ENCODE data around the gene RASAL2. TPM values are rescaled to one million over a fixed set of nuclear protein-coding genes. Genes with fewer than 3 reads are reported as not detected.

RASAL2 gene
- total RNA-seq, result 45.8 TPM
- long read RNA-seq, full-length matches to known transcripts, result 1 of 52 reads
- long read RNA-seq, partial matches to known transcripts, result 23 of 52 reads
- long read RNA-seq, other reads (novel, unspliced or antisense), result 28 of 52 reads

DNA sequence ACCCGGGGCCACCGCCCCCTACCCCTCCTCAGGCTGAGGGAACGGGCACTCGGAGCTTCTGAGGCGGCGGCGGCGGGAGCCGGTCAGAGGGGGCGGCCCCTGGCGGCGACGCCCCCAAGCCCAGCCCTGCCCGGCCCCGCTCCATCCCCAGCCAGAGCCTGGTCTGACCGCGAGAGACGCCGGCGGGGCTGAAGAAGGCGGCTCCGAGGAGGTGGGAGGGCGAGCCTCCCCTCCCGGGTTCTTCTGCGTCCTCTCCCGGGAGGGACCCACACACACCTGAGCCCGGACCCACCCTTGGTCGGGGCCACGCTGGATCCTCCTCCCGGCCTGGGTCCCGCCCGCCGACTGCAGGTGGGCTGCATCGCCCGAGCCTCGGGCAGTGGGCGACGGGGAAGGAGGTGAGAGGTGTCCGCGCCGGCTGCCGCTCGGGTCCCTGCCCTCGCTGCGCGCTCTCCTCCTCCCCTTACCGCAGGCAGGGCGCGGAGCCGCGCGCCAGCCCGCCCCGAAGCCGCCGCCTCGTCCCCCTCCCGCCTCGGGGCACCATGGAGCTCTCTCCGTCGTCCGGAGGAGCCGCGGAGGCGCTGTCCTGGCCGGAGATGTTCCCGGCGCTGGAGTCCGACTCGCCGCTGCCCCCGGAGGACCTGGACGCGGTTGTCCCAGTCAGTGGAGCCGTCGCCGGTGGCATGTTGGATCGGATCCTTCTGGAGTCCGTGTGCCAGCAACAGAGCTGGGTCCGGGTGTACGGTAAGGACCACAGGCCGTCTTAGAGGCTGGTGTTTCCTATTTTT, at the start of gene RASAL2:
RASAL2 (plus strand) TSS at position 154 of the 788 bp plus-strand sequence; CDS start at position 543, 389 bp downstream.
- intact Hi-C loops (cut with DNase I), result loop anchor here (2.0 to 5.0 kb wide), 4 partner anchors 35 to 98 kb away; no protein-coding TSS in a partner anchor

DNA sequence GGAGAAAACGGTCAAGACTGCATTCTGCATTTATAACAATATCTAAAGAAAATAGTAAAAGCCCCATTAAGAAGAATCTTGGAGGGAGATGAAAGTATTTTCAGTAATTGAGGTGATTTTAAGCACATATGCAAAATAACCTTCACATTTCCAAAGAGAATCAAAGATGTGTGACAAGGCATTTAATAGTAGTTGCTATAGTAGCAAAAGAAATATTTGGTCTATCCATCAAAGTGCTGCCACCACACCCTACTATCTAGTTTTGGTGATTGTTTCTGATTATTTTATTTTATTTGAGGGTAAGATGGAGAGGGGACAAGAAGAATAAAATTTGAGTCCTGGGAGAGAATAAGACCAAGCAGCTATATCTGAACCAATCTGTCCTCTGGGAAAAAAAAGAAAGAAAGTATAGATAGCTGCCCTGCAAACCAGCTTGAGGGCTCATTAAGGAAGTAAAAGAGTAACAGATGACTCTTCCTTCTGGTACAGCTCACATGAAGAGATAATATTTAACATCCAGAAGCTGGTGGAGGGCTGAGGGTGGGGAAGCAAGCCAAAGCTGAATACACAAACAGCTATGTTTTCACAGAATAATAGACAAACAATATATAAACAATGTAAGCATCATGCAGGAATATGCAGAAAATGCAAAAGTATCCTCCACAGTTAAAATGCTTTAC, 47.2 kb upstream of the RASAL2 start:
- intact Hi-C loops (cut with DNase I), result no loop called here
- no peak for DNase-seq (ENCODE audit: low spot score)

More for the DNA sequence above, at the start of gene RASAL2:
- DNase-seq (ENCODE audit: low spot score), result peak; percentile 81

DNA sequence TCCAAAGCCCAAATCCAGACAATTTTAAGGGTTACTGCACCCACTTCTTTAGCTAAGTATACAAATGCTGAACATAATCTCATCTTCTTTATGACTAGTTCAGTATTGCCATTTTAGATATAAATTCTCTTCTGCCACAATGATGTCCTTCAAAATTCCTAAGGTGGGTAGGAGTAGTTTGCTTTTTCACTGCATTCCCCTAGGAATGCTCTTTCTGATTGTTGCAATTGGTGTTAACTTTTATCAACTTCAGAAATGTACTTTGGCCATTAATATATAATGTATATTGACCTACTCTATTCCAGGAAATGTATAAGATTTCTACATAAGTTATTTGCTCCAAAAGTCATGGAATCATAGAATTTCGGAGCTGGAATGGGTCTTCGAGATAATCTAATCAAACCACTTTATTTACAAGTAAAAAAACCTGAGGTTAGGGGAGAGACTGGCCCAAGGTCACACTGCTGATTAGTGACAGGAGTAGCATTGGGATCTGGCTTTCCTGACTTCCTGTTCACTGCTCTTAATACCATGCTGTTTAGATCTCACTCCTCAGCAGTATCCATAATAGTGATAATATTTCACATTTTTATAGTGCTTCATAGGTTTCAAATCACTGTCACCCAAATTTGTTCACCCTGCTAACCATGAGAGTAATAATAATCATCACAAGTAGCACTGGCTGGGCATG, 46.4 kb upstream of the RASAL2 start:
- intact Hi-C loops (cut with DNase I), result no loop called here
- no peak for DNase-seq (ENCODE audit: low spot score)

DNA sequence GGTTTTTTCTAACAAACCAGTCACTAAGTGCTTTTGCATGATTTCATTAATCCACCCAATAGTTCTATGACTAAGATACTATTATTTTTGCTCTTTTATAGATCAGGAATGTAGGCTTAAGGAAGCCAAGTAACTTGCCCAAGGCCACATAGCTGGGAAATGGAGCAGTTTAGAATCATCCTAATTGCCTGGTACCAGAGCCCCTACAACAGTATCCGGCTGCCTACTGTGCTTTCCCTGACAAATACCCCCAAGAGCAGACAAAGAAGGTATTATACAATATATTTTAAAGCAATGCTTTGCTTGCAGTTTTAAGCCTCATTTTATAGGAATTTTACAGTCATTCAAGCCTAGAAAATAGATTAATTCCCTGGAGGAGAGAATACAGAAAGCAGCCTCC, 45.5 kb upstream of the RASAL2 start:
- intact Hi-C loops (cut with DNase I), result no loop called here
- DNase-seq (ENCODE audit: low spot score), result no peak

DNA sequence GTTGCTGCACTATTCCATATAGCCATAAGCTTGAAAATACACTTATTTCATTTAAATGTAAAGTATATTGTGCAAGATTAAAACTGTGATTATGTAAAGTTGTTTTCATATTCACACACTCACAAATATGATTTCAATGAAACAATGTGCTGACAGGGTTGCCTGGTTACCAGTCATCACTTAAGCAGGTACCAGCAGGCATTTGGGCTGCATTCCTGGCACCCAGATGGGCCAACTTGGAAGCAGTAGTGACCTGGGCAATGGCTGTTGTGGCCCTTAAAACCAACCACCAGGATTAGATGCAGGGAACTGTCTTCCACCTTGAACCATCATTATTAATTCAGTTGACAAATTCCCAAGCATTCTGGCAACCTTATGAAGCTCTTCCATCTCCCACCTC, 45.0 kb upstream of the RASAL2 start:
- DNase-seq (ENCODE audit: low spot score), result no peak
- intact Hi-C loops (cut with DNase I), result no loop called here

DNA sequence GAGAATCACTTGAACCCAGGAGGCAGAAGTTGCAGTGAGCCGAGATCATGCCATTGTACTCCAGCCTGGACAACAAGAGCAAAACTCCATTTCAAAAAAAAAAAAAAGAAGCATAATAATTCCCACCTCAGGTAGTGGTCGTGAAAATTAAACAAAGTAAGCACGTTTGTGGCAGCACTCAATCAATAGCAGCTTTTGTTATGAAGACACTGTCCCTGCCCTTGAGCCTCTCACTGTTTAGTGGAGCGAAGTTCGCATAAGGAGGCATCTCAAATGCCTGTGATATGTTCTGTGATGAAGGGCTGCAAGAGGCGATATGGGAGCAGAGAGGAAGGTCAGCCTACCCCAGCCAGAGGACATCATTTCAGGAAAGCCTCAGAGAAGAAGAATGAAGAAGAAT, 43.8 kb upstream of the RASAL2 start:
- DNase-seq (ENCODE audit: low spot score), result no peak
- intact Hi-C loops (cut with DNase I), result loop anchor here (10.0 kb wide), 2 partner anchors 85 to 455 kb away; no protein-coding TSS in a partner anchor

DNA sequence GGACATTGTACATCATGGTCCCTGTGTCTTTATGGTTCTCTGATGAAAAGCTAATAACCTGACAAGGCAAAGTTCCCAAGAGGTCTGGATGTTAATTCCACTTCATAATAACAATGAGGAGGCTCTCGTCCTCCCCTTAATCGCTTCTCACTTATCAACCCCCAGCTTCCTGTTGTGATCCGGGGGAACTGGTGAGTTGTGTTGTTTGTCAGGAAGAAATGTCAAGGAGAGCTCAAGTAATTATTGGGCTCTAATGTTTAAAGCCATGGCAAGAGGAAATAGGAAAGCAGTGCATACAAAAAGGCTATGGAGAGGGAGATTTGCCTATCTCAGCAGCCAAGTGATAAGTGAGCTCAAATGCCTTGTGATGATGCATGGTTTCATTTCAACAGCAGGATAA, 42.8 kb upstream of the RASAL2 start:
- intact Hi-C loops (cut with DNase I), result loop anchor here (10.0 kb wide), 2 partner anchors 84 to 454 kb away; no protein-coding TSS in a partner anchor

DNA sequence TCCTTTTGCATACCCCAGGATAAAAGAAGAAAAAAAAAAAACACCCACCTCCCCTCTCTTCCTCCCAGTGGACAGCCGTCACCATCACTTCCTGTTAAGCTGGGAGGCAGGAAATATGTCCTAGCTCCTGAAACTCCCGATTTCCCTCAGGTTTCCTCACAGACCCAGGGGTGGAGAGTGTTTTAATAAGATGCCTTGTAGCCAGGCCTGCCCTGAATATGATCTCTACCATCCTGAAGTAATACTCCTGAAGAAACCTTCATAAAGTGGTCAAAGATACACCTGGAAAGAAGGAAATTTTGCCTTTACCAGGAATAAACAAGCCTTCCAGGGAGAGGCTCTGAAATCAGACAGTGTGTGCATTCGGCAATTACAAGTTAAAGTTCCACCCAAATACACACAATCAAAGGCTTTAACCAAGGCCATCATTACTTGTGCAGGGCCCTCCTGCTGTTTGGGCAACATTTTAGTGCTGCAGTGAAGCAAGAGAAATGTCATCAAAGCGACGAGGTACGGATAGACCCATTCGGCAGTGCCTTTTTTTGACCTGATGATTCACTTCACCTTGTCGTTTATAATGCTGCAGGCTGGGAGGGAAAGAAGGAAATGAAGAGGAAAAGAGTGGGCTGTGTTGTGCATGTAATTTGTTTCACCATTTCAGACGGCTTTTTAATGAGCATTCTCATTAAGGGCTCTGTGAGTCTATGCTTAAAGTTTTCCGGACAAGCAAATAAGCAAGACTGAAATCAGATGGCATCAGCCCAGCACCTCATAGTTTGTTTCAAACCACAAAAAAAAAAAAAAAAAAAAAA, 41.0 kb upstream of the RASAL2 start:
- DNase-seq (ENCODE audit: low spot score), result no peak
- intact Hi-C loops (cut with DNase I), result loop anchor here (10.0 kb wide), 2 partner anchors 82 to 452 kb away; no protein-coding TSS in a partner anchor

More for the DNA sequence above, 42.8 kb upstream of the RASAL2 start:
- DNase-seq (ENCODE audit: low spot score), result no peak

DNA sequence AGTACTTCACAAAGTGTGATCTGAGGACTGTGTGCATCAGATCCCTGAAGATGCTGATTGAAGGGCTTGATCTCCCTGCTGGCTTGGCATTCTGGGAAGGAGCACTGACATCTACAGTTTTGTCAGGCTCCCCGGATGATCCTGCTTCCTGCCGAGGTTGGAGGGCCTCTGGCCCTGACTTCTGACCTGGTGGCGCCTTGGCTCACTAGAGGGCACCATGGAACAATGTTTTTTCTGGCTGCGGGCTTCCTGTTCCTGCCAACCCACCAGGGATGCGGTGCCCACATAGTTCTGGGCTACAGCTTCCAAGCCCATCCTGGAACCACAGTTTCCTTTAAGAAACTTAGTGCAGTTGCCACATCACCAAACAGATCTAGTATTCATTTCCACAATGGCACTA, 38.8 kb upstream of the RASAL2 start:
- no peak for DNase-seq (ENCODE audit: low spot score)
- intact Hi-C loops (cut with DNase I), result loop anchor here (2.0 to 10.0 kb wide), 6 partner anchors 22 to 450 kb away; no protein-coding TSS in a partner anchor

DNA sequence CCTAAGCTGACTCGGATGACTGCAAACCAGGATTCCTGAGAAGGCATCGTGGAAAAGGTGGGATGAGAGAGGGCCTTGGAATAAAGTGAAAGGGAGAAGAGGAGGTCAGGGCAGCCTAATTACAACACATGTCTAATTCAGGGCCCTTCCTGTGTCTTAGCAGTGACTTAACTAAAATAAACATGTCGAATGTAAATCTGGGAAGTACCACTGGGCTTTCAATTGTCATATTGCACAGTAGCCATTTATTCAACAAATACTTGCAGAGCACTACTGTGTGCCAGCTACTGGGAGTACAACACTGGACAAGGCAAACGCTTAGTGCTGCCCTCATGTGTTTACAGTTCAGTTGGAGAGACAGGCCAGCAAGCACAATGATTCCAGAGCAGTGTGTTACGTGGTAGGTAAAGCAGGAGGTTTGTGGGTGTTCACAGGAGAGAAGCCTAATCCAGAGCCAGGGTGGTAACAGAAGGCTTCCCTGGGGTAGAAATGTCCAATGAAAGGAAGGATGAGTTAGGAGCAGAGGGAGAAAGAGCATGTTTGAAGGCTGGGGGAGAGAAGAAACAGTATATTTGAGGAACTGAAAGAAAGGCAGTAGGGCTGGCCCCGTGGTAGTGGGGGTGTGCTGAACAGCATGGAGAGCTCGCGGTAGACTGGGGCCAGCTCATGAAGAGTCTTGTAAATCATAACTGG, 38.0 kb upstream of the RASAL2 start:
- no peak for DNase-seq (ENCODE audit: low spot score)
- intact Hi-C loops (cut with DNase I), result loop anchor here (2.0 to 10.0 kb wide), 7 partner anchors 17 to 449 kb away; no protein-coding TSS in a partner anchor

DNA sequence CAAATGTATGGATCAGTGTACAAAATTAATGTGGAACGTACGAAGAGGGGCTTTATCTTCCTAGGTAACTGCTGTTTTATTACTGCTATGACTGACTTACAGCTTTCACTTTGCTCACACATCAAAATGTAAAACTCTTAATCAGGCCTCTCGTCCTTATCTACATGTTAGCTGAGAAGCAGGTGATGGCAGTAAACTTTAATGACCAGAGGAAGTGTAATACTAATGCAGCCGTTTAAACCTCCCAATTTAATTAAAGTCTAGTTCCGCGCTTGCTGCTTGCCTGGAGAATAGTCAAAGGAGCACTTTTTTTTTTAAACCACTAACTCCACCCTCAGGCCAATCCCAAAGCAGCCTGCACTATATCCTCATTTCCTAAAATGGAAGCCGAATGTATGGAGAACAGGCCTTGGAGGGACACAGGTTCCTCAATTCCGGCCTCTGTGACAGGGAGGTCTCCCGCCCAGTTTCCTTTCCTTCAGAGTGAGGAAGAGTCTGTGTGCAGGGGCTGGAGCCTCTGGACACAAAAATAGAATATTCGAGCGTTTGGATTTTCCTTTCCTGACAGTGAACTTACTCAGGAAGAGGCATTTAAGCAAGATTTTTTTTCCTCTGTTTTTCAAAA, 36.7 kb upstream of the RASAL2 start:
- intact Hi-C loops (cut with DNase I), result loop anchor here (2.0 to 10.0 kb wide), 6 partner anchors 18 to 448 kb away; no protein-coding TSS in a partner anchor
- no peak for DNase-seq (ENCODE audit: low spot score)

DNA sequence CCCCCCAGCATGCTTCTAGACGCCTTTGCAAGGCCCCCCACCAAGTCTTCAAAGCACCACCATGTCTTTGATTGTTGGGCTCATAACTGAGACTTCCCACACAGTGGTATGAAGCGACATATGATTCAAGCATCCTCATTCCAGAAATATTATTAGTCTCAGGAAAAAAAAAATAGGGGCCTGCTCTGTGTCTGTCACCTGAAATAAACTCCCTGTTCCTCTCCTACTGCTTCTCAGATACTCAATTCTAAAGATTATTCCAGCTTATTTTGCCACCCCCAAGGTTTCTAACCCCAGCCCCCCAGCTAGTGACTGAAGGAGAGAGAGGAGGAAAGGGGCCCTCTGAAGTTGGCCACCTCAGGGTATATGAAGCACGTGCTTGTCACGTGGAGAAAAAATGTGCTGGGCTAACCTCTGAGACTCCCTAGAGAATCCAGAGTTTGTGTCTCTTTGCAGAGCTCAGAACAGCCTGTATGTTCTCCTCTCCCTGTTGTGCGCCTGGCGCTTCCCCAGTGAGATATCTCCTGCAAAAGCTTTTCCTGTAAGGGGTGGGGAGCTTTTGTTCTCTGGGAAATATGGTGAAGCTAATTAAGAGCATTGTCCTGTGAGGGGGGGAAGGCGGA, 35.9 kb upstream of the RASAL2 start:
- intact Hi-C loops (cut with DNase I), result loop anchor here (2.0 to 10.0 kb wide), 7 partner anchors 19 to 447 kb away; no protein-coding TSS in a partner anchor
- DNase-seq (ENCODE audit: low spot score), result peak; percentile 84

DNA sequence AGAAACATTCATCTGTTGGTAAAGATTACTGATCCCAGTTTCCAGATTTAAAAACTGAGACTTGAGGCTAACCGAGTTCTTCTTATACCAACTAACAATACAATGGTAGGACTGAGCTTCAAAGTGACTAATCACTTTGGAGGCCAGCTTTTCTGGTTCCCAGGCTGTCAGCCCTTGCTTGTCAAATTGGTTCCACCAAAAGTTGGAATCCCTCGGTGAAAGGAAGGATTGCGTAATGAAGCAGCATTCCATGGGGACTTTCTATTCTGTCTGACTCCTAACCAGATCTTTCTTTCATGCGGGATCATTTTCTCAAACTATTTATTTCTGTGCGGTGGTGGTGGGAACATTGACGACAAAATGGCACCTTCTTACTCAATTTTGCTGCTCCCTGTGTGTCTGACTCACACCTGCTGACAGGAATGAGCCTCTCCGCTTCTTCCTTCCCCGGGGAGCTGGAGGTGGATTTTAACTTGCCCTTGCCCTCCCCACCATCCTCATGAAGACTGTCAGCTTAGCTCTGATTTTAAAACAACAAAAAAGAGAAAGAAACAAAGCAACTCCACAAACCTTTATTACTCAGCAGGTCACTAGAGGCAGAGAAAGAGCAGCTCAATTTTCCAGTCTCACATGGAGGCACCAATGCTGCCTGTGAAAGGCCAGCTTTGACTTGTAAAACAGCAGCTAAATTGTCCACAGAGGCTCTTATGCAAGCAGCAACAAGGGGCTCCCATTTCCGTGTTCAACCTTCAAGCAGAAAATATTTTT, 32.9 kb upstream of the RASAL2 start:
- DNase-seq (ENCODE audit: low spot score), result no peak
- intact Hi-C loops (cut with DNase I), result no loop called here

DNA sequence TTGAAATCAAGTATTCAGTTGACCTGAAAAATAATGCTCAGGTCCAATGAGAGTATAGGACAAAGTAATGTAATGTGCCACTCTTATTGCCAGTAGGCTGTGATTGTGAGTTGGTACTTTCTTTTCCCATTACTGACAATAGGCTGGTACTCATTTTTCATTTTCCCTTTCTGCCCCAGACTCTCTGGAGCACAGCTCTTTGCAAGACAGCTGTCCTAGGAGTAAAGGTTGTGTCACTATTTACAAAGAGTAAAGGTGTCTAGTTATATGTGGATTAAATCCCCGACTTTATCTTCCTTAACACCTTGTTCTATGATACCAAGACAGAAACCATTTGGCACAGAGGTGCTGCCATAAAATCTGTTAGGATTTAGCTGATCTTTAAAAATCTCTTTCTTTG, 32.3 kb upstream of the RASAL2 start:
- intact Hi-C loops (cut with DNase I), result no loop called here
- no peak for DNase-seq (ENCODE audit: low spot score)

DNA sequence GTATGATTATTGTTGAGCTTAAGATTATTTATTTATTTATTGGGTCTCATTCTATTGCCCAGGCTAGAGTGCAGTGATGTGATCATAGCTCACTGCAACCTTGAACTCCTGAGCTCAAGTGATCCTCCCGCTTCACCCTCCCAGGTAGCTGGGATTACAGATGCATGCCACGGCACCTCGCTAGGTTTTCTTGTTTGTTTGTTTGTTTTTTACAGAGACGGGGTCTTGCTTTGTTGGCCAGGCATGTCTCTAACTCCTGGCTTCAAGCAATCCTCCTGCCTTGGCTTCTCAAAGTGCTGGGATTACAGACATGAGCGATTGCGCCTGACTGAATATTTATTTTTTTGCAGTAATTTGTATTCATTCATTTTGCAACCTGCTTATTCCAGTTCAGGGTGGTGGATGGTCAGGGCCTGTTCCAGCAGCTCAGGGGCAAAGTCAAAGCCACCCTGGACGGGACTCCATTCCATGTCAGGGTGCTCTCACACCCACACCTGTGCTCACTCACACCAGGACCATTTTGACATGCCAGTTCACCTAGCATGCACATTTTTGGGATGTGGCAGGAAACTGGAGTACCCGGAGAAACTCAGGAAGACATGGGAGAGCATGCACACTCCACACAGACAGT, 29.6 kb upstream of the RASAL2 start:
- intact Hi-C loops (cut with DNase I), result no loop called here
- DNase-seq (ENCODE audit: low spot score), result no peak

DNA sequence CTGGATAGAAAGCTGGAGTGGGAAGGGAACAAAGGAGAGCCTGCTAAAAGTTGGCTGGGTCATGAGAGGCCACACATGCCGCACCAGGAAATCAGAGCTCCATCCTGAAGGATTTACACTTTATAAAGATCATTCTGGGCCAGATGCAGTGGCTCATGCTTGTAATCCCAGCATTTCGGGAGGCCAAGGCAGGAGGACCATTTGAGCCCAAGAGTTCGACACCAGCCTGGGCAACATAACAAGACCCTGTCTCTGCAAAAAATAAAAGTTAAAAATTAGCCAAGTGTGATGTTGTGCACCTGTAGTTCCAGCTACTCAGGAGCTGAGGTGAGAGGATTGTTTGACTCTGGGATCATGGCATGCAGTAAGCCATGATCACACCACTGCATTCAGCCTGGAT, 28.7 kb upstream of the RASAL2 start:
- intact Hi-C loops (cut with DNase I), result no loop called here
- DNase-seq (ENCODE audit: low spot score), result no peak

Measured in cardiac septum (tissue), 1 donor.